HepG2 (cell line): ENCODE measurements around the gene ASF1B. TPM values are rescaled to one million over a fixed set of nuclear protein-coding genes. Genes with fewer than 3 reads are reported as not detected.

Experiments
- AGO2 ChIP-seq: fragments of 200-400 bp; formaldehyde crosslinking; optimal IDR thresholded peaks from 2 replicates; pipeline ENCODE3; 2017; ENCODE audit warnings: mild to moderate bottlenecking, low read depth, low read length, moderate library complexity
- ARID2 ChIP-seq: sonication (generic); formaldehyde crosslinking; IDR thresholded peaks from 2 replicates; pipeline ENCODE4 v1.8.1; 2022; ENCODE audit warnings: mild to moderate bottlenecking, missing genetic modification reagents, borderline replicate concordance
- EHMT2 ChIP-seq: fragments of 200-600 bp; sonication (generic); IDR thresholded peaks from 2 replicates; pipeline ENCODE4 v1.7.0; 2017; ENCODE audit warnings: antibody characterized with exemption, low read depth, low read length, borderline replicate concordance
- ELF3 ChIP-seq: IDR thresholded peaks from 2 replicates; pipeline ENCODE4 v1.6.1; 2016; ENCODE audit warnings: missing genetic modification reagents, missing compliant biosample characterization
- FOXK1 ChIP-seq: sonication (generic); formaldehyde crosslinking; IDR thresholded peaks from 2 replicates; pipeline ENCODE4 v1.4.0; 2020; ENCODE audit warnings: low read depth, missing genetic modification reagents, borderline replicate concordance
- HNF4A ChIP-seq: sonication (generic); formaldehyde crosslinking; IDR thresholded peaks from 2 replicates; pipeline ENCODE4 v1.4.0; 2020; ENCODE audit warnings: missing genetic modification reagents
- JUNB ChIP-seq: sonication (generic); formaldehyde crosslinking; IDR thresholded peaks from 2 replicates; pipeline ENCODE4 v1.8.0; 2022; ENCODE audit warnings: missing genetic modification reagents, mild to moderate bottlenecking, borderline replicate concordance
- KAT8 ChIP-seq: IDR thresholded peaks from 2 replicates; pipeline ENCODE4 v1.6.1; 2016; ENCODE audit warnings: missing genetic modification reagents, missing compliant biosample characterization
- KDM2A ChIP-seq: sonication (generic); formaldehyde crosslinking; IDR thresholded peaks from 2 replicates; pipeline ENCODE4 v1.4.0; 2020; ENCODE audit warnings: low read depth, missing genetic modification reagents, borderline replicate concordance
- MXI1 ChIP-seq: IDR thresholded peaks from 3 replicates; pipeline ENCODE4 v1.6.1; 2012; ENCODE audit warnings: low read depth, low read length, inconsistent platforms, borderline replicate concordance
- NCOA1 ChIP-seq: sonication (generic); formaldehyde crosslinking; IDR thresholded peaks from 2 replicates; pipeline ENCODE4 v1.9.0; 2021; ENCODE audit warnings: missing genetic modification reagents
- NONO ChIP-seq, 2 experiments: fragments of 450-650 bp in 1 of 2; sonication (generic) in 1 of 2; formaldehyde crosslinking in 1 of 2; IDR thresholded peaks in 1 of 2; conservative IDR thresholded peaks in 1 of 2; 2 replicates each; pipeline versions ENCODE4 v1.6.1 to v1.8.0; 2017 to 2022; ENCODE audit warnings: mild to moderate bottlenecking in 1 of 2, missing genetic modification reagents in 1 of 2, moderate library complexity in 1 of 2
- SMC3 ChIP-seq: IDR thresholded peaks from 2 replicates; pipeline ENCODE4 v1.6.1; 2011; ENCODE audit warnings: low read length, improper control_type of control experiment
- ZC3H13 ChIP-seq: sonication (generic); formaldehyde crosslinking; IDR thresholded peaks from 2 replicates; pipeline ENCODE4 v1.8.1; 2023; ENCODE audit warnings: mild to moderate bottlenecking, missing genetic modification reagents, moderate library complexity
- ZNF160 ChIP-seq: sonication (generic); formaldehyde crosslinking; IDR thresholded peaks from 2 replicates; pipeline ENCODE4 v1.8.0; 2022; ENCODE audit warnings: mild to moderate bottlenecking, inconsistent platforms, missing genetic modification reagents
- ZNF253 ChIP-seq: sonication (generic); formaldehyde crosslinking; IDR thresholded peaks from 2 replicates; pipeline ENCODE4 v1.8.0; 2022; ENCODE audit warnings: mild to moderate bottlenecking, missing genetic modification reagents, borderline replicate concordance
- ZNF44 ChIP-seq: sonication (generic); formaldehyde crosslinking; IDR thresholded peaks from 2 replicates; pipeline ENCODE4 v1.5.1; 2020; ENCODE audit warnings: mild to moderate bottlenecking, missing genetic modification reagents
- ZNF577 ChIP-seq: sonication (generic); formaldehyde crosslinking; IDR thresholded peaks from 2 replicates; pipeline ENCODE4 v1.4.0; 2020; ENCODE audit warnings: mild to moderate bottlenecking, low read depth, missing genetic modification reagents, borderline replicate concordance
- ZNF674 ChIP-seq: sonication (generic); formaldehyde crosslinking; IDR thresholded peaks from 2 replicates; pipeline ENCODE4 v1.5.0; 2020; ENCODE audit warnings: low read depth, mild to moderate bottlenecking, missing genetic modification reagents
- ZNF737 ChIP-seq: sonication (generic); formaldehyde crosslinking; IDR thresholded peaks from 2 replicates; pipeline ENCODE4 v1.5.0; 2020; ENCODE audit warnings: missing genetic modification reagents, mild to moderate bottlenecking, borderline replicate concordance
- ZNF841 ChIP-seq: sonication (generic); formaldehyde crosslinking; IDR thresholded peaks from 2 replicates; pipeline ENCODE4 v1.8.1; 2023; ENCODE audit warnings: missing genetic modification reagents, borderline replicate concordance
- ZSCAN22 ChIP-seq: sonication (generic); formaldehyde crosslinking; IDR thresholded peaks from 2 replicates; pipeline ENCODE4 v1.4.0; 2020; ENCODE audit warnings: mild to moderate bottlenecking, missing genetic modification reagents
- polyA plus RNA-seq, 8 experiments: library from polyadenylated mRNA; depleted of rRNA in 3 of 8; stranded (reverse) in 7 of 8; unstranded in 1 of 8; fragments of >200 nt; fragmentation: Illumina TruSeq in 4 of 8; extraction: Trizol in 4 of 8; gene quantifications; 2 replicates each; pipeline versions ENCODE4 v1.2.1 to v1.2.3, GENCODE V29; 2011 to 2016; ENCODE audit warnings: low read depth in 4 of 8, missing spikeins in 1 of 8, mixed read lengths in 1 of 8; ENCODE audit not compliant: insufficient read depth in 1 of 8
- total RNA-seq, 5 experiments: library from RNA; depleted of rRNA; stranded (reverse); fragments of >200 nt; fragmentation: Illumina TruSeq; extraction: Trizol; gene quantifications; 2 replicates each; pipeline ENCODE4 v1.2.3, GENCODE V29; 2016; ENCODE audit warnings: low read depth in 1 of 5
- TF ChIP-seq, protein P1 (sequence below): sonication (generic); formaldehyde crosslinking; IDR thresholded peaks from one replicate; pipeline ENCODE4 v1.5.1; 2020; ENCODE audit warnings: mild to moderate bottlenecking, missing genetic modification reagents; ENCODE audit errors: not compliant biosample characterization

Gene ASF1B
- total and polyA plus RNA-seq, 2 of the 13 experiments (the other 11 are each of a cell fraction or from before 2014, with no cell fraction given) = 18.2 to 24.8 TPM

DNA sequence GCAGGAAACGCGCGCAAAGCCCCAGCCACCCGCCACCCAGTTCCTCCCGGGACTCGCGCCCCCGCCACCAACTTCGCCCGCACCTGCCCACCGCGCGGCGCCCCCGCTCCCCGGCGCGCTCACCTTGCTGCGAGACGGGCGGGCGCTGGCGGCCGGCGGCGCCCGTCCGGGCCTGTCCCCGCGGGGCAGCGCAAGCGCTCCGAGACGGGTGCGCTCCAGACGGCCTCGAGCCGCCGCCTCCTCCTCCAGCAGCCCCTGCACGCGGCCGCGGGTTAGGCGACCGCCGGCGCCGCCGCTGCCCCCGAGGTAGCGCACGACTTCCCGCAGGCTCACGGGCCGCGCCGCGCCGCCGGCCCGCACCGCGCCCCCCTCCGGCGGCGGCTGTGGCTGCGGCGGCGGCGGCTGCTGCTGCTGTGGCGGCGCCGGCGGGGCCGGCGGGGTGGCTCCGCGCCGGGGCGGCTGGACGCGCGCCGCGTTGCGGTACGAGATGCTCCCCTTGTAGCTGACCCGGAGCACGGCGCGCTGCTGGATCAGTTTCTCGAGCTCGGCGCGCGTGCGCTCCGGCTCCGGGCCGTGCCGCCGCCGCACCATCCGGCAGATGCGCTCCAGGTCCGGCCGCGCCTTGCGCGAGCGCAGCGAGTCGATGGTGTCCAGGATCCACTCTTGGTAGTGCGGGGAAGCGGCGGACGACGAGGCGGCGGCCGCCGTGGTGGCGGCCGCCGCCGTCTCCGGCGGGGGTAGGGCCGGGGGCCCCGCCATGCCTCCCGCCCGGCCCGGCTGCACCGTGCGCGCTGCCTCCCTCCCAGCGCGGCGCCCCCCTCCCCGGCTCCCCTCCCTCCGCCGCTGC is 46.5 kb downstream of the ASF1B start (continued):
- TF ChIP-seq ZSCAN22 (CRISPR knock-in tag) (no peak), ZNF160 (no peak), KDM2A (CRISPR knock-in tag) (peak; percentile 28; the same call in 1 of the 2 replicates), NCOA1 (CRISPR knock-in tag) (no peak), FOXK1 (CRISPR knock-in tag) (no peak), ZNF737 (CRISPR knock-in tag) (no peak), ZNF44 (CRISPR knock-in tag) (no peak), ZNF253 (no peak), EHMT2 (no peak), ZNF841 (CRISPR knock-in tag) (no peak), JUNB (CRISPR knock-in tag) (no peak), AGO2 (peak; percentile 25), HNF4A (CRISPR knock-in tag) (no peak), KAT8 (CRISPR knock-in tag) (no peak), ELF3 (CRISPR knock-in tag) (no peak), ARID2 (CRISPR knock-in tag) (no peak), ZC3H13 (CRISPR knock-in tag) (no peak), MXI1 (peak; percentile 8; the same call in 1 of the 3 replicates), NONO (IDR thresholded peaks at IDR 0.05) (no peak), NONO (CRISPR knock-in tag; conservative IDR thresholded peaks at IDR 0.05) (no peak), SMC3 (no peak), ZNF577 (CRISPR knock-in tag) (no peak), ZNF674 (CRISPR knock-in tag) (no peak)
- TF ChIP-seq, protein P1, sequence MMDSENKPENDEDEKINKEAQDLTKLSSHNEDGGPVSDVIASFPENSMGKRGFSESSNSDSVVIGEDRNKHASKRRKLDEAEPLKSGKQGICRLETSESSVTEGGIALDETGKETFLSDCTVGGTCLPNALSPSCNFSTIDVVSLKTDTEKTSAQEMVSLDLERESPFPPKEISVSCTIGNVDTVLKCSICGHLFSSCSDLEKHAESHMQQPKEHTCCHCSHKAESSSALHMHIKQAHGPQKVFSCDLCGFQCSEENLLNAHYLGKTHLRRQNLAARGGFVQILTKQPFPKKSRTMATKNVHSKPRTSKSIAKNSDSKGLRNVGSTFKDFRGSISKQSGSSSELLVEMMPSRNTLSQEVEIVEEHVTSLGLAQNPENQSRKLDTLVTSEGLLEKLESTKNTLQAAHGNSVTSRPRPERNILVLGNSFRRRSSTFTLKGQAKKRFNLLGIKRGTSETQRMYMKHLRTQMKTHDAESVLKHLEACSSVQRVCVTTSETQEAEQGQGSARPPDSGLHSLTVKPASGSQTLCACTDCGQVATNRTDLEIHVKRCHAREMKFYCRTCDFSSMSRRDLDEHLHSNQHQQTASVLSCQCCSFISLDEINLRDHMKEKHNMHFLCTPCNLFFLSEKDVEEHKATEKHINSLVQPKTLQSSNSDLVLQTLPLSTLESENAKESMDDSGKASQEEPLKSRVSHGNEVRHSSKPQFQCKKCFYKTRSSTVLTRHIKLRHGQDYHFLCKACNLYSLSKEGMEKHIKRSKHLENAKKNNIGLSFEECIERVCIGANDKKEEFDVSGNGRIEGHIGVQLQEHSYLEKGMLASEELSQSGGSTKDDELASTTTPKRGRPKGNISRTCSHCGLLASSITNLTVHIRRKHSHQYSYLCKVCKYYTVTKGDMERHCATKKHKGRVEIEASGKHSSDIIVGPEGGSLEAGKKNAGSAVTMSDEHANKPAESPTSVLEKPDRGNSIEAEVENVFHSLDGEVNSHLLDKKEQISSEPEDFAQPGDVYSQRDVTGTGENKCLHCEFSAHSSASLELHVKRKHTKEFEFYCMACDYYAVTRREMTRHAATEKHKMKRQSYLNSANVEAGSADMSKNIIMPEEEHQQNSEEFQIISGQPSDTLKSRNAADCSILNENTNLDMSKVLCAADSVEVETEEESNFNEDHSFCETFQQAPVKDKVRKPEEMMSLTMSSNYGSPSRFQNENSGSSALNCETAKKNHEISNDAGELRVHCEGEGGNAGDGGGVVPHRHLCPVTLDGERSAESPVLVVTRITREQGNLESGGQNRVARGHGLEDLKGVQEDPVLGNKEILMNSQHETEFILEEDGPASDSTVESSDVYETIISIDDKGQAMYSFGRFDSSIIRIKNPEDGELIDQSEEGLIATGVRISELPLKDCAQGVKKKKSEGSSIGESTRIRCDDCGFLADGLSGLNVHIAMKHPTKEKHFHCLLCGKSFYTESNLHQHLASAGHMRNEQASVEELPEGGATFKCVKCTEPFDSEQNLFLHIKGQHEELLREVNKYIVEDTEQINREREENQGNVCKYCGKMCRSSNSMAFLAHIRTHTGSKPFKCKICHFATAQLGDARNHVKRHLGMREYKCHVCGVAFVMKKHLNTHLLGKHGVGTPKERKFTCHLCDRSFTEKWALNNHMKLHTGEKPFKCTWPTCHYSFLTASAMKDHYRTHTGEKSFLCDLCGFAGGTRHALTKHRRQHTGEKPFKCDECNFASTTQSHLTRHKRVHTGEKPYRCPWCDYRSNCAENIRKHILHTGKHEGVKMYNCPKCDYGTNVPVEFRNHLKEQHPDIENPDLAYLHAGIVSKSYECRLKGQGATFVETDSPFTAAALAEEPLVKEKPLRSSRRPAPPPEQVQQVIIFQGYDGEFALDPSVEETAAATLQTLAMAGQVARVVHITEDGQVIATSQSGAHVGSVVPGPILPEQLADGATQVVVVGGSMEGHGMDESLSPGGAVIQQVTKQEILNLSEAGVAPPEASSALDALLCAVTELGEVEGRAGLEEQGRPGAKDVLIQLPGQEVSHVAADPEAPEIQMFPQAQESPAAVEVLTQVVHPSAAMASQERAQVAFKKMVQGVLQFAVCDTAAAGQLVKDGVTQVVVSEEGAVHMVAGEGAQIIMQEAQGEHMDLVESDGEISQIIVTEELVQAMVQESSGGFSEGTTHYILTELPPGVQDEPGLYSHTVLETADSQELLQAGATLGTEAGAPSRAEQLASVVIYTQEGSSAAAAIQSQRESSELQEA (CRISPR knock-in tag) = no peak
